Stimulated activated CD4-positive, alpha-beta T cell treated with anti-CD3 and anti-CD28 coated beads, Interleukin-2, amount 100 ng/mL, for 48 hours (primary cell): ENCODE measurements around the gene KLHDC7B.
A peak's percentile ranks its signal among the peaks of the same experiment; 100 is the strongest.

ENCODE experiments used
- DNase-seq, 2 donors: peaks; one replicate each; pipeline ENCODE4 v3.0.0-alpha.2; 2020

The KLHDC7B gene

DNA sequence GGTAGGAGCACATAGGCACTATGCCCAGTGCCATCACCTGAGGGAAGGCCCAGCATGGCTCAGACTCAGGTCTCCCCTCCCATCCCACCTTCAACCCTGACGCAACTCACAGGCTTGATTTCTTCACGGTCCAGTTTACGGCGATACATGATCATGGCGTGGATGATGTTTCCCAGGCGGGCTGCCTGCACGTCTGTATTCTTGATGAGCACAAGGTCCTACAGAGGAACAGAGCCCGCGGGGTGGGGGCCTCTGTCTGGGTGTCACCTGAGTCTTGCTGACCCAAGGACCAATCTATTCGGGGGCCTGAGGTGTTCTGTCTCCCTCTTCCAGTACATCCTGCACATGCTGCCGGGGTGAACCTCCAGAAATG lies 28.7 kb downstream of the KLHDC7B start:
- no peak for DNase-seq

DNA sequence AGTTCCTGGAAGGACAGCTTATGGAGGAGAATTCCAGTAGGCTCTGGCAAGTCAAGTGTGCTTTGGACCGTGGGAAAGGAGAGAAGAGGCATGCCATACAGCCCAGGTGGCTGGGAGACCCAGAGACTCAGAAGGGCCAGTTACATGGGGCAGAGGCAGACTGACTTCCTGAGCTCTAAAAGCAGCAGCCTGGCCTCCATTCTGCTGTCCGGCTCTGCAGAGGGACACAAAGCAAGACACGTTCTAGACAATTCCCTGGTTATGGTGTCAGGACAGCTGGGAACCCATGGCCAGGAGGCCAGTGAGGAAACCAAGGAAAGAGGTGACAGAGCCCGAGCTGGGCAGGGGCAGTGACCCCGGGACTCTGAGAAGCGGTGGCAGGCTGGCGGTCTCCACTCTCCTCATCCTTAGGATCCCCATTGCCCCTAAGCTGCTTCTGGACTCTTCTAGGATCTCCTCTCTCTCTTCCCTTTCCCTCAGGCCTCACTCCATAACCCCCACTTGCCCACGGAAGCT lies 29.8 kb downstream of the KLHDC7B start:
- no peak for DNase-seq

DNA sequence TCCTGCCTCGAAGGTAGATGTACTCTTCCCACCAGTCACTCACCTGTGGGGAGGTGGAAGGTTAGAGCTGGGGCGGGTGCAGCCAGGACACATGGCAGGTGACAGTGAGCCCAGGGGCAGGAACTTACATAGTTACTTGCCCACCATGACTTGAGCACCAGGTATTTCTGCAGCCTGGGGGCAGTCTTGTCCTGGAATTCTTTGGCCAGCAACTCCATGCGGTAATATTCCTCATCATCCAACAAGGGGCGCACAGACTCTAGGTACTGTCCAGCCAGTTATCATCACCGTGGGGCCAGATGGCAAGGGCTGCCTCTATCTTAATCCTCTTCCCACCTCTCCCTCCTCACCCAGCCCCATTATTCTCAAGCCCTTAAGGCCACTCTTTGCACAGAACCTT lies 30.4 kb downstream of the KLHDC7B start:
- DNase-seq = no peak

DNA sequence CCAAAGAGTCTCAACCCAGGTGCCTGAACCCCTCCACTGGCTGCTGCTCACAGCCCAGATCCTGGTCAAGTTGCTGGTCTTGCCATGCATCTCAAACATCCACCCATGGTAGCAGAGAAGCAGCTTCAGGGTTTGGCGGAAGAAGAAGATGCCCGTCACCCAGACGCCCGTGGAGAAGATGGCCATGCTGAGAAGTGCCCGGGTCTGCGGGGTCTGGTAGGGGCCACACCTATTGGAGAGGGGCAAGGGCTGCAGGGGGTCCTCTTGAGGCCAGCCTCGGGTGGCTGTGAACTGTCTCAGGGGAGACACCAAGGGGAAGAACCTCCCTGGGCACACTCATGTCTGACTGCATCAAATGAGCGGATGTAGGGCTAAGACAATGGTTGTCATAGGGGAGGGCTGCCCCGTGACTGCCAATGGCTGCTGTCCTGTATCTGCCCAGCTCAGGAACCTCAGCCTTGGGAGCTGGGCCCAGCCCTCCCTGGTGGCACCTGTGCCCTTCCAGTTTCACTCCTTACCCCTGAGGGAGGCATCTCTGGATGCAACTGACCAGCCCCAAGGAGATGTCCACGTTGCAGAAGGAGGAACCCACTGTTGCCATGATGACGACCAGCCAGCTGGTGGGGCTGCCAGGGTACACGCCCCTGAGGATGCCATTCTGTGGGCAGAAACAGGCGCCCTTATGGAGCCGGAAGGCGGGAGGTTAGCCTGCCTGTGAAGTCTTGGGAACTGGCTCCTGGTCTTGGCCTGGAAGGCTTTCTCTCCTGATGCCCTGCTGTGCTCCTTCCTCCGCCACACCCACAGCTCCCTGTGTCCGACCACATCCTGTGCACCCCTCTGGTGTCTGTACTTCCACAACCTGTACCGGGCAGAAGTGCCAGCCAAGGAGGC lies 31.4 kb downstream of the KLHDC7B start:
- DNase-seq = no peak

DNA sequence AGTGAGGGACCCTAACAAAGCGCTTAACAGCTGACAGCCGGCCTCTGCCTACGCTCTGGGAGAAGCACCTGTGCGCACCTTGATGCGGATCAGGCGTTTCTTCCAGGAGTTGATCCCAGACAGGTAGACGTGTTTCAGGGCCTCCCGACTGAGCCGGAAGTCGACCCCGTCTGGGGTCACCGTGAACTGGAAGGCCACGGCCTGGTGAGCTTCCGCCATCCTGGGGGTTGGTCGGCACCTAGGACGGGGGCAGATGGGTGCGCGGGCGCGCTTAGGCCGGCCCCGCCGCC lies 31.9 kb downstream of the KLHDC7B start:
- no peak for DNase-seq

DNA sequence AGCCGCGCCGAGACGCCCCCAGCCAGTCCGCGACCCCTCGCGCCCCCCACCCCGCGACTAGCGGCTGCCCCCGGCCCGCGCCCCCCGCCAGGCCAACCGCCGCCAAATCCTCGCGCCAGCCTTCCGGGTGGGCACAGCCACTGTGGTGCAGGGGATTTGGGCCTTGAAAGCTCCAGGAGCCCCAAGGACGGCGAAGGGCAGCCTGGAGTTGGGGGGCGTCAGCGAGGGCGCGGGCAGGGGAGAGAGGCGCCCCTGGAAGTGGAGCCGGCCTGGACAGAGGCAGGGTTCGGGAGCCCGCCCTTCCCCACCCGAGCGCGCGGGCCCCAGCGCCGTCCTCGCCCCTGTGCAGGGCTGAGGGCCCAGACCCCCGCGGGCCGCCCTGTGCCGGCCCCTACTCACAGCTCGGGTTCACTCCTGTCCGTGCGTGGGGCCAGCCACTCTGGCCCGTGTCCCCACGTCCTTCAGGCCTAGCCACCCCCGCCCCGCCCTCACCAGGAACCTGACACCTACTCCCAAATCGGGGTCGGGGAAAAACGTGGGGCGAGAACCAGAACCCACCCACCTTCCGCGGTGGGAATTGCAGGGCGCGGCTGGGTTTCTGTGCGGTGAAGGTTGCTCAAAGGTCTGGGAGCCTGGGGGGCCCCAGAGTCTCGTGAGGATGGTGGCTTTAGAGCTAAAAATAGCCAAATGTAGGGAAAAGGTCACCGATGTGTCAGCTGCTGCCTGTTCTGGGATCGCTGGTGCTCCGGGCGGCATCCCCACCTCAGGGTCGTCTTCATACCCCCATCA lies 32.5 kb downstream of the KLHDC7B start, which contains the start of gene CPT1B:
CPT1B (minus strand) TSS at position 441 of the 789 bp plus-strand sequence. CDS start 512 bp downstream, outside the sequence.
- DNase-seq = no peak

DNA sequence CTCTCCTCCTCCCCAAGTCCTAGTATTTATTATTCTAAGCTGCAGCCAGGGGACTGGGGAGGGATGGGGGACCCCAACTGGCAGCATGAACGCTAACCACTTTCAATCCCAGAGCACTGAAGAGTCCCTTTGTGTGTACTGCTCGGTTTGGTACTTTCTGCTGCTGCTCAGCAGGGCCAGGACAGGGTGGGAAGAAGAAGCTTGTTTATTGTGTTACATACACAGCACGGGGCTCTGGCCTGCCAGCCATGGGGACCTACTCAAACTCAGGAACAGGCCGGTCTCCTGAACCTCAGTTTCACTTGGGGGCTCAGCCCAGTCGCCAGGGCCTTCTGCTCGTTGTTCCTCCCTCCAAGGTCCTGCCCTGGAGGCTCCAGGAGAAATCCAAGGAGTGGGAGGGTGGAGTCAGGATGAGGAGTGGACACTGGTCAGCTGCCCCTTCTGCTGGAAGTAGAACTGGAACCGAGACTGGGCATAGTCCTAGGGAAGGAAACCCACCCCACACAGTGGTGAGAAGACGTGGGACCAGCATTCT lies 33.1 kb downstream of the KLHDC7B start:
- no peak for DNase-seq

DNA sequence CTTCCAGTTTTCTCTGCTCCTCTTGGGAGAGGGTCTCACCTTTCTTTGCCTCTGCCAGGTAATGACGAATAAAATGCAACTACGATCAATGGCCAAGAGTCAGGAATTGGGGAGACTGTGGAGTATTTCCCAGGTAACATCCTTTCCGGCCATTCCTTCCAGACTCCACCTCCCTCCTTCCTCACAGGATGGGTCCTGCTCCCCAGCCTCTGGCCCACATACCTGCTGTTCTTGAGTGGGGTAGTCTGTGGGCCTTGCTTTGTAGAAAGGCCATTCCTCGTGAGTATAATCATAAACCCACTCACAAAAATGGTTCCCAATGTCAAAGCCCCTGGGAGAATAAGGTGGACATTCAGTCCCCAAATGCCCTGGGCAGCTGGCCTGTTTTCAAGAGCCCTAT lies 34.1 kb downstream of the KLHDC7B start:
- no peak for DNase-seq

DNA sequence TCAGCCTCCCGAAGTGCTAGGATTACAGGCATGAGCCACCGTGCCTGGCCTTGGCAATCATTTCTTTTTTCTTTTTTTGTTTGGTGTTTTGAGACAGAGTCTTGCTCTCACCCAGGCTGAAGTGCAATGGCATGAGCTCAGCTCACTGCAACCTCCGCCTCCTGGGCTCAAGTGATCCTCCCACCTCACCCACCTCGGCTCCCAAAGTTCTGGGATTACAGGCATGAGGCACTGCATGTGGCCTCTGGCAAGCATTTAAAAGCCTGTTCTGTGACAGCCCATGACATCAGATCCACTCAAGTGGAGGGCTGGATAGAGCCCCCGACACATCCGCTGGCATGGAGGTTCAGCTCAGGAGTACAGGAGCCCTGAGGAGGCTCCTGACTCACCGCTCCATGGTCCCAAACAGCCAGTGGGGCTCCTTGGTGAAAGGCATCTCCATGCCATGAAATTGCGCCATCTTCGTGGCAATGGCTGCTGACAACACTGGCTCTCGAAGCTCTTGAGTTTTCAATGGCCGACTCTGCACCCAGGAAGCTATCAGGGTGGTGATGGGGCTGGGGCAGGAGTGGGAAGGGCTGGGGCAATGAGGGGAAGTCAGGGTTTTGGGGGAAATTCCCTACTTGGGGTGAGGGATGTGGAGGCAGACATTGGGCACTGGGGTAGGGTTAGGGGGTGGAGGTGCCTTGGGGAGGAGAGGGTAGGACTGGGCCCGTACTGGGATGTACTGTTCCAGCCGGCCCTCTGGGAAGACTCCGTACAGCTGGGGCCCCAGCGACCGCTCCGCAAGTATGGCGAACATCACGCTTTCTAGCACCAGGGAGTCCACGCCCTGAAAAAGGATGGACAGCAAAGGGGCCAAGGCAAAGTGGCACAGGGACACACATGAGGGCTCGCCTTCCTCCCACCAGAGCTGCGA lies 35.6 kb downstream of the KLHDC7B start:
- DNase-seq = no peak

DNA sequence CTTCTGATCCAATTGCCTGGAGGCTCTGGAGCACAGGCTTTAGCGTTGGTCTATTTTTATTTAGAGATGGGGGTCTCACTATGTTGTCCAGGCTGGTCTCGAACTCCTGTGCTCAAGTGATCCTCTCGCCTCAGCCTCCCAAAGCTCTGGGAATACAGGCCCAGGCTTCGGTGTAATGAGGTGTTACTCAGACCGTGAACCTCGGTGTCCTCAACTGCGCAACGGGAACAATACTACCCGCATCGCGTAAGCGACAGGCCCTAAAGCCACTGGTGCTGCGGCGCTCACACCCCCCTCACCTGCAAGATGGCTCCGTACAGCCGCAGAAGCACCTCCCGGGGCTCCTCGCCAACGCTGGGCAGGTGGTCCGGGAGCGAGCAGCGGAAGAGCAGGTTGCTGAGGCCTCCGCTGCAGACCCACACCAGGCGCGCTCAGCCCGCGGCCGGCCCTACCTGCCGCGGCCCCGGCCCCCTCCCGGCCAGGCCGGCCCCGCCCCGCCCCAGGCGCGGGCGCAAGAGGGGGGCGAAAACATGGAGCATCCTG lies 36.3 kb downstream of the KLHDC7B start:
- peak; percentile 19 to 26 for DNase-seq

DNA sequence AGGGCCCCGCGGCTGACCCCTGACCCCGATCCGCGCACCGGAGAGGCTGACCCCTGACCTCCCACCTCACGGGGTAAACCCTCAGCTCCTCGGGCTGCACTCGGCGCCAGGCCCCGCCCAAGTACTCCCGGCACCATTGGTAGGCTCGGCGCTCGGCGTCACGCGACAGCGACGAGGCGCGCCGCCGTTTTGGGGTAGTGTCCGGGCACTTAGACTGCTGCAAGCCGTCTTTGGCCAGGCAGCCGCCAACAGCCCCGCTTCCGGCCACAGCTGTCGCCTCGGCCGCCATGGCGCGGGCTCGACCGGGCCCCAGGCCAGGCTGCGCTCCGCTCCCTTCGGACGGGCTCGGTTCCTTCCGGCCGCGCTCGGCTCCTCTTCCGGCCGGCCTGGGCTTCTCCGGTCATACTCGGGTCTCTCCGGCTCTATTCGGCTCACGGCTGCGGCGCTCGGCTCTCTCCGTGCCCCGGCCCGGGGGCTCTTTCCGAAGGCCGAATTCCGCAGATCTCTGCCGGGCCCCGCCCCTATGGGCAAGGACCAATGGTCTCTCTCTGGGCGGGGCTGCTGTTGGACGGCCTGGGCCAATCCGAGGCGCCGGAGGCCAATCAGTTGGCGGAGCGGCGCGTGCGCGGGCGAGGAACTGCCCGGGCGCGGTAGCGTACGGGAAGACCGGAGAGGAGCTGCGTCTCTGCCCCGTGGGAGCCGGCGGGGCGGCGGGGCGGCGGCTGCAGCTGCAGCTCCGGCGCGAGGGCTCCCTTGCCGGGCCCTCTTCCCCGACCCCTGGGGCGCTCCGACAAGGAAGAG lies 37.0 kb downstream of the KLHDC7B start, which contains the start of gene CHKB:
CHKB (minus strand) TSS at position 357 of the 801 bp plus-strand sequence; CDS start at position 289, 68 bp downstream.
- peak; percentile 96 to 97 for DNase-seq

DNA sequence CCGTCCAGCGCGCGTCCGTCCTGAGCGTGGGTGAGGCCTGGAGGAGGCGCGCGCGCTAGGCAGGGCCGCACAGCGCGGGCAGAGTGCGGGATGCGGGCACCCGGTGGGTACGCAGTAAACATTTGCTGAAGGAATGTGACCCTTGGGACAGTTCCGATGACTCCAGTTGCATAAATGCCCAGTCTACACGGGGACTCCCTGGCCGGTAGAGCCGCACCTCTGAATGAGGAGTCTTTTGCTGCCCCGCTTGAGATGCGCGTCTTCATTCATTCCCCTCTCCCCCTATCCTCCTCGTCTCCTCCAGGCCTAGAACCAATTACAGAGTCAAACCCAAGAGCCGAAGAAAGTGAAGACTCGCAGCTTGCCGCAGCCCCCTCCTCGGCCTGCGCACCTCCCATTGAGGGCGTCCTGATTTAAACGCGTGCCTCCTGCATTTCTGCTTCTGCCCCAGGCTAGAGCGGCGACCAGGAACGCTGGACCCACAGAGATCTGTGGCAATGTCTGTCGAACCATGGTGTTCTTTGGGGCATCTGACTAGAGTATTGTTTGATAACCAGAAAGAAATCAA lies 37.7 kb downstream of the KLHDC7B start:
- no peak for DNase-seq

DNA sequence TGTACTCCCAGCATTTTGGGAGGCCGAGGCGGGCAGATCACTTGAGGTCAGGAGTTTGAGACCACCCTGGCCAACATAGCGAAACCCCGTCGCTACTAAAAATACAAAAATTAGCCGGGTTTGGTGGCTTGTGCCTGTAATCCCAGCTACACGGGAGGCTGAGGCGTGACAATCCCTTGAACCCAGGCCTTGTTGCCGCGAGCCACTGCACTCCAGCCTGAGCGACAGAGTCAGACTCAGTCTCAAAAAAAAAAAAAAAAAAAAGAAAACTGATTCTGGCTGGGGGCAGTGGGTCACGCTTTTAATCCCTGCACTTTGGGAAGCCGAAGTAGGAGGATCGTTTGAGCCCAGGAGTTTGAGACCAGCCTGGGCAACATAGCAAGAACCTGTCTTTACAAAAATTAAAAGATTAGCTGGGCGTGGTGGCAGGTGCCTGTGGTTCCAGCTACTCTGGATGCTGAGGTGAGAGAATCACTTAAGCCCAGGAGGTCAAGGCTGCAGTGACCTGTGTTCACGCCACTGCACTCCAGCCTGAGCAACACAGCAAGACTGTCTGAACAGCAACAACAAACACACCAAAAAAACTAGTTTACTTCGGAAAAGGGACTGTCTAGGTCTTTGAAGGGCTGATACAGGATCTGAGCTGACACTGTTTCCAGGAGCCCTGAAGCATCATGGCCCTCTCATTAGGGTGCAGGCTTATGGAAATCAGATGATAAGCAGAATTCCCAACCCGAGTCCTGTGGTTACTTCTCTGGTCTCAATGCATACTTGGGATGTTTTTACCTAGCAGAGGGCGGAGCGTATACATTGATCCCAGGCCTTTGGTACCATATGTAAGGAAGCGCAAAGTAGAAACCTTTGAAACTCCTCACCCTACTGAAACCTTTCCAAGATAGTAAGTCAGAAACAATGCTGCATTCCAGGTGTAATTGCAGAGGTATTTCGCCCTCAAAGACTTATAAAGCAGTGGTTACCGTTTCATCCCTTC lies 38.7 kb downstream of the KLHDC7B start:
- no peak for DNase-seq

DNA sequence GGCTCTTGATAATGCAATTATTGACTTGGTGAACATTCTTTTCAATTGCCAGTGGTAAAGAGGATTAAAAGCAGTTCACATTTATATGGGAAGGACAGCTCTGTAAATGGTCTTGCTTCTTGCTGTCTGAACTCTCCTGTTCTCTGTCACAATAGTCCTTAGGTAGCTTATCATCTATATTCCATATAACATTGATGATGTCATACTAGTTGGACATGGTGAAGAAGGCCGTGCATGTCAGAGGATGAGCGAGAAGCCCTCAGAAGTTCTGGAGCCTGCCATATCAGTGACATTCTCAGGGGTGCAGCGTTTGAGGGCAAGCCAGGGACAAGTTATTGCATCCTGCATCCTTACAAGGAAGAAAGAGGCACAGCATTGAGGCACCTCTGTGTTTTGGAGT lies 39.5 kb downstream of the KLHDC7B start:
- no peak for DNase-seq

DNA sequence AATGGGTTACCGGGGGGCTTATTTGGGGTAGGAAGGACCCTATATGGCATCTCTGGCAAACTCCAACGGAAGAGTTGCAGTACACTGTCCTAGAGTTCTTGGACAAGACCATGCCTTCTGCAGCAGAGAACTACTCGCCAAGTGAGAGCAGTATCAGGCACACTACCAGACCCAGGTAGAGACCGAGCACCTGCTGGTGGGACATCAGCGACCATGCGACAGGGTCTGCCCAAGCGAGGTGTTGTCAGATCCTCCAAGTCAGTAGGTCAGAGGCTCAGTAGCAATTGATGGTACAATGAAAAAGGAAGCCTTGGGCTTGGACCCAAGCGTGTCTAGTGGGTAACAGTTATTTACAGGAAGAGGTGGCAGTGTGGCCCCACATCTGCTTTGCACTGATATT lies 40.1 kb downstream of the KLHDC7B start:
- DNase-seq = no peak

DNA sequence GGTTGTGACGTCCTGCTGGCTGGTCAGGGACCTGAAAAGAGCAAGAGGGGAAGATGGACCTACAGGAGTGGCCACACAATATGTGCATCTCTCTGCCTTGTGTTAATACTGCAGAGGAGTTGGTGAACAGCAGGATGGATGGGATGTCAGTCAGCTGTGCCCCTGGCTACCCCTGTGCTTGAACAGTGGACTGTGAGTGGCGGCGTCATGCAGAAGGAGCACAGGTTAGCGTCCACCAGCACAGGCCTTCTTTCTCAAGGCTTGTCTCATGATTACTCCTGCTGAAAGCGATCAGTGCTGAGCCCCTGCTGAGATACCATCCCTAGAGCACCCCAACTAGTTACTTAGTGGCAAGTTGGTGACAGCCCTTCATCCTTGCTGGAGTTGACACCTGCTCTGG lies 40.7 kb downstream of the KLHDC7B start:
- DNase-seq = no peak

DNA sequence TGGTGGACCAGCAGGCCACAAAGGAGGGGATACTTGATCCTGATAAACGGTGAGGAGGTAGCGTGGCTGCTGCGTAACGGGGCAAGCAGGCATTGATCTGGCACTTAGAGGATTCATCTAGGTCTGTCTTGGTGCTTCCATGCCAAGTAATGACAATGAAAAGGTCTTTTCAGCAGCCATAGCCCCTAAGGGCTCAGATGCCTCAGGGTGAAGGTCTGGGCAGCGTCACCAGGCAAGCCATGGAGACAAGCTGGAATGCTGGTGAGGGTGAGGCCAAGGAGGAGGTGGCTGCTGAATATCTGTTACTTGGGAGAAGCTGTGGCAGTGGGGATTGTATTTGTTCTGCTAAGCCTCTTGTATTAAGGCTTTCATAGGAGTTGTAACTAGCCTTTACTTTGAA lies 41.7 kb downstream of the KLHDC7B start:
- no peak for DNase-seq

DNA sequence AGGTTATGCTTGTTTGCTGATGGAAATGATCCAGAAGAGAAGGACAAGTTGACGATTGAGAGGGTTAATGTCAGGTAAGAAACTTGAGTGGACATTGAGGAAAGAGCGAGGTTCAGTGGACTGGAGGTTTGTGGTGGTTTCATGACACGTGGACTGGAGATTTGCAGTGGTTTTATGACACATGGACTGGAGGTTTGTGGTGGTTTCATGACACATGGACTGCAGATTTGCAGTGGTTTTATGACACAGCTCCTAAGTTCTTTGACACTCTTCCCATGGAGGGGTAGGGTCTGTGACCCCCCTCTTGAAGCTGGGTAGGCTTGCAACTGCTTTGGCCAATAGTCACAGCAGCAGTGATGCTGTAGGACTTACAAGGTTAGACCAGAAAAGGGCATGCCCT lies 49.5 kb downstream of the KLHDC7B start:
- no peak for DNase-seq

DNA sequence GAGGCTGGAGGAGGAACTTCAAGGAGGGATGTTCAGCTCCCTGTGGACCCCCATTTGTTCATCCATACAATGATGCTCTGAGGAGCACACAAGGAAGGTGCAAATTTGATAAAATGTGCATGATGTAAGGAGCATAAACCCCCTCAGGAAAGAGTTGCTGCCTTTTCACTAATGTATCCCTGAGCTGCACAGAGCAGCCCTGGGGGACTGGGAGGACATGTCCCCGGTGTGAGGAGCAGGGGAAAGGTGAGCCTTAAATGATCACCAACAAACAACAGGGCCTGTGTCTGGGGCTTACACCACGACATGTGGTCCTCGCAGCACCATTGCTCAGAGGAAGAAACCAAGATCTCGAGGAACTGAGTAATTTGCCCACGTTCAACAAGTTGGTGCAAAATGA lies 51.4 kb downstream of the KLHDC7B start:
- no peak for DNase-seq
